IPS DF 6.9 (cell line): ENCODE measurements around the gene SLC22A31.

Source experiments
- DNase-seq: peaks from one replicate; pipeline ENCODE4 v3.0.0-alpha.2; 2013; ENCODE audit warnings: low read depth, low spot score
- H3K27ac ChIP-seq: one replicate; pipeline ENCODE4 v1.5.1; 2013; ENCODE audit warnings: low read length, control low read depth
- H3K27me3 ChIP-seq: 2 replicates; pipeline ENCODE4 v1.6.1; 2013; ENCODE audit warnings: mild to moderate bottlenecking, low read length; ENCODE audit not compliant: control insufficient read depth, insufficient read depth
- H3K36me3 ChIP-seq: 2 replicates; pipeline ENCODE4 v1.6.1; 2013; ENCODE audit warnings: low read length; ENCODE audit not compliant: control insufficient read depth, insufficient read depth
- H3K4me1 ChIP-seq: 2 replicates; pipeline ENCODE4 v1.6.1; 2013; ENCODE audit warnings: low read length; ENCODE audit not compliant: control insufficient read depth, insufficient read depth
- H3K4me3 ChIP-seq: 2 replicates; pipeline ENCODE4 v1.5.1; 2013; ENCODE audit warnings: mild to moderate bottlenecking, low read length
- H3K9me3 ChIP-seq: 2 replicates; pipeline ENCODE4 v1.6.1; 2013; ENCODE audit warnings: low read length, inconsistent platforms; ENCODE audit not compliant: control insufficient read depth, insufficient read depth
- WGBS: extraction: QIAGEN DNeasy Blood & Tissue Kit; methylation state at CpG from one replicate; pipeline ENCODE4 v1.1.7; 2013; ENCODE audit warnings: mixed read lengths, missing lambda C conversion rate; ENCODE audit not compliant: insufficient read length, insufficient coverage; 5-methylcytosine and 5-hydroxymethylcytosine counted together

The SLC22A31 gene

DNA sequence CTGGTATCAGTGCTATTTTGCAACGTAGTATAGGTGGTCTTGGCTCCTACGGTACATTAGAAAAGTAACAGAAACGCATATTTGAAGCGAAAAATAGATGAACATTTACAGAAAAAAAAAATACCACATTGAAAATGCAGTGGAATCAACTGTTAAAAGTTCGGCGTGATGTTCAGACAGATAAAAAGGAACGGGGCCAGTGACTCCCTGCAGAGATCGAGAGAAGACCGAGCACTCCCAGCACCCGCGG, 16.7 kb upstream of the SLC22A31 start:
- Histone ChIP-seq H3K4me1 (no peaks in the 10 kb centered on the region), H3K4me3 (peak overlapping the region; percentile 100), H3K36me3 (peaks cover 6% of the 10 kb centered on the region; the same call in 1 of the 2 replicates), H3K9me3 (0 out of 2 replicates have a peak, but pooled peaks cover 1% of the 10 kb centered on the region), H3K27ac (no peak overlapping the region), H3K27me3 (no peaks in the 10 kb centered on the region)
- WGBS = no CpG with 5 or more reads among the region's 11 CpGs
- no peak for DNase-seq

DNA sequence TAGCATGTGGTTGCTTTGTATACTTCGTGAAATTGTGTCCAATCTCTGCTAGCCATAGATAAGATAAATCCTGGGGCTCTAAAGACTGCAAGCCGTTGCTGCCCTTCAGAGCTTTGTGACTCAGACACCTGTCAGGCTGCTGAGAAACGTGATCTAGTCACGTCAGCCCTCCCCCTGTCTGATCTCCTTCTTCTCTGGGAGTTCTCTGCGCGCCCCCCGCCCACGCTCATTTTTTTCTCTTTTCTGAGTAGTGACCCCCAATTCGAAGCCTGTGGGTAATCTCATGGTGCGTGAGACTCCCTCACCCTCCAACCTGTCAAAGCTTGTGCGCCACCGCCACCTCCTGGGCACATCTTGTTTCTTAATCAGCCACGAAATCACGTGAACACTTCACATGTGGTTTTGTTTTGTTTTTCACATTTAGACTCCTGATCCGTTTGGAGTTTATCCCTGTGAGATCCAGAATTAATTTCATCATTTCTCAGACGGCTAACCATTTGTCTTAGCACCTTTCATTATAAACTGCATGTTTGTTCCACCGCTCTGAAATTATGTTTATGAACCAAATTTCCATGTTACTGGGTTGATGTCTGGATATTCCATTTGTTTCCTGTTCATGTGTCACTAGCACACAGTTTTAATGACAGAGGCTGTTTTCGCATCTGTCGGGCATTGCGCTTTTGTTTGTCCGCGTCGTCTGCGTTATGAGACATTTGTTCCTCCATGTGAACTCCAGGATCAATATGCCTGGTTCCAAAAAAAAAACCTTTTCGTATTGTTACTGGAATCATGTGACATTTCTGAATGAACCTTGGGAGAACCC, 16.2 kb upstream of the SLC22A31 start:
- H3K27me3 ChIP-seq = no peaks in the 10 kb centered on the region
- no CpG with 5 or more reads among the region's 25 CpGs for WGBS
- peak overlapping the region; percentile 100; the same call in 1 of the 2 replicates for H3K4me3 ChIP-seq
- H3K27ac ChIP-seq = no peak overlapping the region
- DNase-seq = no peak
- 0 out of 2 replicates have a peak, but pooled peaks cover 1% of the 10 kb centered on the region for H3K9me3 ChIP-seq
- H3K36me3 ChIP-seq = peaks cover 2% of the 10 kb centered on the region; the same call in 1 of the 2 replicates
- no peaks in the 10 kb centered on the region for H3K4me1 ChIP-seq

- no peak overlapping the region for H3K27ac ChIP-seq
- DNase-seq = no peak
- H3K4me1 ChIP-seq = no peaks in the 10 kb centered on the region
- WGBS = no CpG with 5 or more reads among the region's 15 CpGs
- no peak overlapping the region for H3K4me3 ChIP-seq
- no peaks in the 10 kb centered on the region for H3K27me3 ChIP-seq
- H3K36me3 ChIP-seq = no peaks in the 10 kb centered on the region
- no peaks in the 10 kb centered on the region for H3K9me3 ChIP-seq
Observed at GRCh38 chr16:89210904-89211515, 10.7 kb upstream of the SLC22A31 start.

- no peaks in the 10 kb centered on the region for H3K27me3 ChIP-seq
- no CpG with 5 or more reads among the region's 11 CpGs for WGBS
- no peak for DNase-seq
- H3K9me3 ChIP-seq = no peaks in the 10 kb centered on the region
- no peak overlapping the region for H3K4me3 ChIP-seq
- no peaks in the 10 kb centered on the region for H3K4me1 ChIP-seq
- H3K27ac ChIP-seq = no peak overlapping the region
- no peaks in the 10 kb centered on the region for H3K36me3 ChIP-seq
Observed at GRCh38 chr16:89210165-89210903, 10.0 kb upstream of the SLC22A31 start.

- Histone ChIP-seq H3K27me3 (no peaks in the 10 kb centered on the region), H3K4me3 (no peak overlapping the region), H3K4me1 (no peaks in the 10 kb centered on the region), H3K9me3 (no peaks in the 10 kb centered on the region), H3K36me3 (no peaks in the 10 kb centered on the region), H3K27ac (no peak overlapping the region)
- no CpG with 5 or more reads among the region's 15 CpGs for WGBS
- no peak for DNase-seq
Observed at GRCh38 chr16:89209522-89210044, 9.2 kb upstream of the SLC22A31 start.

DNA sequence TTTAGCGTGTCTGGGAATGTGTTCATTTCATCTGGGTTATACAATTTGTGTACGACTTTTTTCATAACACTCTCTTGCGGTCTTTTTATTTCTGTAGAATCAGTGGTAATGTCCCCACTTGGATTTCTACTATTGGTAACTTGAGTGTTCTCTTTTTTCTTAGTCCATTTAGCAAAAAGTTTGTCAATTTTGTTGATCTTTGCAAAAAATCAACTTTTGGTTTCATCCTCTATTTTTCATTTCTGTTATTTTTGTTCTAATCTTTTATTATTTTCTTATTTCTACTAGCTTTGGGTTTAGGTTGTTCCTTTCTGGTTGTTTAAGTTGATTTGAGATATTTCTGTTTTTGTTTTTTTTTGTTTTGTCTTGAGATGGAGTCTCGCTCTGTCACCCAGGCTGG, 7.7 kb upstream of the SLC22A31 start:
- Histone ChIP-seq H3K27ac (no peak overlapping the region), H3K4me3 (no peak overlapping the region), H3K4me1 (no peaks in the 10 kb centered on the region), H3K27me3 (peaks cover 2% of the 10 kb centered on the region; the same call in 1 of the 2 replicates), H3K36me3 (no peaks in the 10 kb centered on the region), H3K9me3 (no peaks in the 10 kb centered on the region)
- WGBS = no CpG with 5 or more reads among the region's 4 CpGs
- no peak for DNase-seq

- DNase-seq = no peak
- Histone ChIP-seq H3K27ac (no peak overlapping the region), H3K4me1 (peaks cover 2% of the 10 kb centered on the region; the same call in 1 of the 2 replicates), H3K9me3 (no peaks in the 10 kb centered on the region), H3K27me3 (peaks cover 10% of the 10 kb centered on the region), H3K36me3 (no peaks in the 10 kb centered on the region), H3K4me3 (no peak overlapping the region; the same call in 1 of the 2 replicates)
- no CpG with 5 or more reads among the region's 49 CpGs for WGBS
Observed at GRCh38 chr16:89202422-89203215, 2.3 kb upstream of the SLC22A31 start.

DNA sequence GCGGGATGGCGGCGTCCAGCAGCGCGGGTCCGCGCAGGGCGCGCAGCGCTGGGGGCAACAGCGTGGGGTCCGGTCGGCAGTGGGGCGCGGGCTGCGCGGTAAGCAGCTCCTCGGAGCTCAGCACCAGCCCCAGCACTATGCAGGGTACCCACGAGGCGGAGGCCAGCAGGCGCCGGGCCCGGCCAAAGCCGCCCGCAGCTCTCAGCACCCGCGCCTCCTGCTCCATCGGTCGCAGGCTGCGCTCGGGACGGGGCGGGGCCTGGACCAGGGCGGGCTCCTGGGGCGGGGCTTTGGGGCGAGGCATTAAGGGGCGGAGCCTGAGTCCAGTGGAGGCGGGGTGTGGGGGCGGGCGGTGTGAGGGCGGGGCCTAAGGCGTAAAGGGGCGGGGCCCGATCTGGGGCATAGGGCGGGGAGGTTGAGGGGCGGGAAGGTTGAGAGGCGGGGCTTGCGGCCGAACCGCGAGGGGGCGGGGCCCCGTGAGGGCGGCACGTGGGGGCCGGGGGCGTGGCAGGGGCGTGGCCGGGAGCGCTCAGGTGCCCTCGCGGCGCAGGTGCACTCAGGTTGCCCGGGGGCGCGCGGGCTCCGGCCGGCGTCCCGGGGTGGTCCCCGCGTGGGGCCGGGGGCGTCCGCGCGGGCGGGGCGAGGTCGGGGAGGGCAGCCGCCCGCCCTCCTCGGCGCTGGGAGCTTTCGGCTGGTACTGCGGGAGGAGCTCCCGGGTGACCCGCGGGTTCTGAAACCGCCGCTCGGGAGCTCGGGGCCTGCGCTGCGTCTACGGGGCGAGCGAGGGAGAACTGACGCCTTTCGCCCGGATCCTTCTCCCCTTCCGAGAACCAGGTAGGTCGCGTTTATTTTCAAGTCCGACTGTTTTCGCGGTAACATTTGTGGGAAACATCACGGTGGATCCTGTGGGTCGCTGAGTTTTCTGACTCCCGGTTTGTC, 1.4 kb upstream of the SLC22A31 start:
- no peak for DNase-seq
- peak overlapping the region; percentile 68; the same call in 1 of the 2 replicates for H3K4me3 ChIP-seq
- peaks cover 2% of the 10 kb centered on the region; the same call in 1 of the 2 replicates for H3K4me1 ChIP-seq
- H3K27ac ChIP-seq = no peak overlapping the region
- no peaks in the 10 kb centered on the region for H3K9me3 ChIP-seq
- H3K27me3 ChIP-seq = peaks cover 10% of the 10 kb centered on the region
- H3K36me3 ChIP-seq = no peaks in the 10 kb centered on the region
- no CpG with 5 or more reads among the region's 111 CpGs for WGBS

GRCh38 chr16:89200850-89201411, 594 bp upstream of the SLC22A31 start:
- peaks cover 10% of the 10 kb centered on the region for H3K27me3 ChIP-seq
- WGBS = no CpG with 5 or more reads among the region's 58 CpGs

More at GRCh38 chr16:89200850-89201411, 594 bp upstream of the SLC22A31 start:
- Histone ChIP-seq H3K4me1 (peaks cover 2% of the 10 kb centered on the region; the same call in 1 of the 2 replicates), H3K9me3 (no peaks in the 10 kb centered on the region), H3K4me3 (peak overlapping the region; percentile 68; the same call in 1 of the 2 replicates), H3K36me3 (no peaks in the 10 kb centered on the region), H3K27ac (no peak overlapping the region)
- no peak for DNase-seq
